Measurements from ENCODE around the gene ASCC3. TPM values are rescaled to one million over a fixed set of nuclear protein-coding genes. Genes with fewer than 3 reads are reported as not detected.

Gene ASCC3
- total RNA-seq, 1 experiment from 2014 or later: 40.5 TPM

DNA sequence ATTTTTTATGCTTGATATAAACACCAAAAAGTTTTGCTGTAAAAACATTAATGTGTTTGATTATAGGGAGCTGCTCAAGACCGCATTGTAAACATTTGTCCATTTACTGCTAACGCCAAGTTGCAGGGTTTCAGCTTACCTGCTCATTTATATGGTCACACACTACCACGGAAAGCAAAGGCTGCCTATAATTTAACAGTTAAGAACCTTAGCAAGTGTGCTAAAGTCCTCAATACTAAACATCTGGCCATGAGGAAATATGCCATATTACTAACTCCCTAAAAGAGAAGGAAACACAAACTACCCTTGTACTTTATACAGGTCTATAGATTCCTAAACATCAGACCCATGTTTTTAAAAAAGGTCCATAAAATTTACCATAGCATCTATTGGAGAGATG, 129.5 kb downstream of the ASCC3 start:
- Histone ChIP-seq H3K4me3 (replicated peaks in 1 of 2; ENCODE audit: low read depth in 1 of 2, low read length in 2 of 2) (no peak overlapping the region), H3K27me3 (ENCODE audit: insufficient read depth, low read length) (no peaks in the 10 kb centered on the region), H3K4me1 (ENCODE audit: control insufficient read depth in 1 of 2, insufficient read depth in 2 of 2, low read length in 2 of 2) (no peaks in the 10 kb centered on the region), H3K9ac (ENCODE audit: low read length) (no peak overlapping the region), H3K27ac (ENCODE audit: low read depth, low read length) (no peak overlapping the region), H3K9me3 (ENCODE audit: control insufficient read depth in 1 of 2, insufficient read depth in 1 of 2, low read depth in 1 of 2, low read length in 2 of 2) (no peaks in the 10 kb centered on the region), H3K4me2 (ENCODE audit: low read length) (no peak overlapping the region), H3K9me2 (ENCODE audit: insufficient read depth) (no peaks in the 10 kb centered on the region), H4K20me1 (ENCODE audit: insufficient read depth) (no peaks in the 10 kb centered on the region), H3K79me2 (ENCODE audit: insufficient read depth, low read length) (no peaks in the 10 kb centered on the region), H3K36me3 (ENCODE audit: control insufficient read depth in 1 of 2, insufficient read depth in 2 of 2, low read length in 2 of 2) (no peaks in the 10 kb centered on the region), H2AFZ (ENCODE audit: low read depth, low read length, poor library complexity, severe bottlenecking) (no peak overlapping the region)
- ATAC-seq (no peak), DNase-seq (ENCODE audit: low read depth, low spot score) (no peak)
- BruUV-seq (replicated peaks): no TSS peak
- RAD21 ChIA-PET (ENCODE audit: low non-redundant PET in 1 of 2, low total read pairs in 2 of 2, uncharacterized antibody in 2 of 2, unreplicated experiment in 2 of 2): no interaction called here
- CTCF ChIA-PET: no interaction called here
- intact Hi-C loops (cut with micrococcal nuclease): no loop called here
- no peak for TF ChIP-seq TCF7L2 (IDR thresholded peaks at IDR 0.05; ENCODE audit: borderline replicate concordance, extremely low read depth, insufficient read depth, insufficient read length)
- TF ChIP-seq, protein P1, sequence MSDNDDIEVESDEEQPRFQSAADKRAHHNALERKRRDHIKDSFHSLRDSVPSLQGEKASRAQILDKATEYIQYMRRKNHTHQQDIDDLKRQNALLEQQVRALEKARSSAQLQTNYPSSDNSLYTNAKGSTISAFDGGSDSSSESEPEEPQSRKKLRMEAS (IDR thresholded peaks at IDR 0.05): no peak
- no peak for TF ChIP-seq ZFX (IDR thresholded peaks at IDR 0.05)
- TF ChIP-seq, protein P2, sequence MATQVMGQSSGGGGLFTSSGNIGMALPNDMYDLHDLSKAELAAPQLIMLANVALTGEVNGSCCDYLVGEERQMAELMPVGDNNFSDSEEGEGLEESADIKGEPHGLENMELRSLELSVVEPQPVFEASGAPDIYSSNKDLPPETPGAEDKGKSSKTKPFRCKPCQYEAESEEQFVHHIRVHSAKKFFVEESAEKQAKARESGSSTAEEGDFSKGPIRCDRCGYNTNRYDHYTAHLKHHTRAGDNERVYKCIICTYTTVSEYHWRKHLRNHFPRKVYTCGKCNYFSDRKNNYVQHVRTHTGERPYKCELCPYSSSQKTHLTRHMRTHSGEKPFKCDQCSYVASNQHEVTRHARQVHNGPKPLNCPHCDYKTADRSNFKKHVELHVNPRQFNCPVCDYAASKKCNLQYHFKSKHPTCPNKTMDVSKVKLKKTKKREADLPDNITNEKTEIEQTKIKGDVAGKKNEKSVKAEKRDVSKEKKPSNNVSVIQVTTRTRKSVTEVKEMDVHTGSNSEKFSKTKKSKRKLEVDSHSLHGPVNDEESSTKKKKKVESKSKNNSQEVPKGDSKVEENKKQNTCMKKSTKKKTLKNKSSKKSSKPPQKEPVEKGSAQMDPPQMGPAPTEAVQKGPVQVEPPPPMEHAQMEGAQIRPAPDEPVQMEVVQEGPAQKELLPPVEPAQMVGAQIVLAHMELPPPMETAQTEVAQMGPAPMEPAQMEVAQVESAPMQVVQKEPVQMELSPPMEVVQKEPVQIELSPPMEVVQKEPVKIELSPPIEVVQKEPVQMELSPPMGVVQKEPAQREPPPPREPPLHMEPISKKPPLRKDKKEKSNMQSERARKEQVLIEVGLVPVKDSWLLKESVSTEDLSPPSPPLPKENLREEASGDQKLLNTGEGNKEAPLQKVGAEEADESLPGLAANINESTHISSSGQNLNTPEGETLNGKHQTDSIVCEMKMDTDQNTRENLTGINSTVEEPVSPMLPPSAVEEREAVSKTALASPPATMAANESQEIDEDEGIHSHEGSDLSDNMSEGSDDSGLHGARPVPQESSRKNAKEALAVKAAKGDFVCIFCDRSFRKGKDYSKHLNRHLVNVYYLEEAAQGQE (IDR thresholded peaks at IDR 0.05; ENCODE audit: low read depth): no peak
- POLR2A ChIA-PET: no interaction called here

DNA sequence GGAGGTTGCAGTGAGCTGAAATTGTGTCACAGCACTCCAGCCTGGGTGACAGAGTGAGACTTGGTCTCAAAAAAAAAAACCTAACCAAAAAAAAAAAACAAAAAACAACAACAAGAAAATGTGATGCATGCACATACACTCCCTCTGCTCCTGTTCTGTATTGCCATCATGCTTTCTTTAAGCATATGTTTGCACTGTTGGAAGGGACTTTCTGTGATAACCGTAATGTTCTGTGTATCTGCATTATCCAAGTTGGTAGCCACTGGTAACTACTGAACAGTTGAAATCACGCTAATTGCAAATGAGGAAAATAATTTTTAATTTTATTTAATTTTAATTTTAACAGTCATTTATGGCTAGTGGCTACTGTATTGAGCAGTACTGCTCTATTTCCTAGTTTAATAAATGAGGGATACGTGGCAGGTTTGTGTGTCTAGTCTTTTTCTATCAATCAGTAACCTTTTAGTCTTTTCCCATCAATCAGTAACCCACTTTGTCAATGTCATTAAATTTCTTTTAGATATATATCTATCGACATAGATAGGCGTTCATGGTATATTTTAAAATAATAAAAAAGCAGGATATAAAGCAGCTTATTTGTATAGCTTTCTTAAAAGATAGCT, 135.6 kb downstream of the ASCC3 start:
- POLR2A ChIA-PET: no interaction called here
- Histone ChIP-seq H3K4me3 (replicated peaks in 1 of 2; ENCODE audit: low read depth in 1 of 2, low read length in 2 of 2) (no peak overlapping the region), H2AFZ (ENCODE audit: low read depth, low read length, poor library complexity, severe bottlenecking) (no peak overlapping the region), H3K79me2 (ENCODE audit: insufficient read depth, low read length) (no peaks in the 10 kb centered on the region), H4K20me1 (ENCODE audit: insufficient read depth) (no peaks in the 10 kb centered on the region), H3K4me1 (ENCODE audit: control insufficient read depth in 1 of 2, insufficient read depth in 2 of 2, low read length in 2 of 2) (no peaks in the 10 kb centered on the region), H3K9me3 (ENCODE audit: control insufficient read depth in 1 of 2, insufficient read depth in 1 of 2, low read depth in 1 of 2, low read length in 2 of 2) (no peaks in the 10 kb centered on the region), H3K9ac (ENCODE audit: low read length) (no peak overlapping the region), H3K27me3 (ENCODE audit: insufficient read depth, low read length) (no peaks in the 10 kb centered on the region), H3K36me3 (ENCODE audit: control insufficient read depth in 1 of 2, insufficient read depth in 2 of 2, low read length in 2 of 2) (no peaks in the 10 kb centered on the region; a peak in 1 of 4 replicates), H3K9me2 (ENCODE audit: insufficient read depth) (no peaks in the 10 kb centered on the region), H3K4me2 (ENCODE audit: low read length) (no peak overlapping the region), H3K27ac (ENCODE audit: low read depth, low read length) (no peak overlapping the region)
- no TSS peak for BruUV-seq (replicated peaks)
- intact Hi-C loops (cut with micrococcal nuclease): no loop called here
- ATAC-seq (no peak), DNase-seq (ENCODE audit: low read depth, low spot score) (no peak)
- TF ChIP-seq SIN3A (IDR thresholded peaks at IDR 0.05; ENCODE audit: low read depth) (no peak), POLR2A (IDR thresholded peaks at IDR 0.05; ENCODE audit: borderline replicate concordance, extremely low read depth, insufficient read depth, insufficient read length) (no peak), ELF1 (IDR thresholded peaks at IDR 0.05; ENCODE audit: borderline replicate concordance, low read depth) (no peak), TCF7L2 (IDR thresholded peaks at IDR 0.05; ENCODE audit: borderline replicate concordance, extremely low read depth, insufficient read depth, insufficient read length) (no peak), CEBPB (IDR thresholded peaks at IDR 0.05; ENCODE audit: low read depth) (no peak), ZNF274 (IDR thresholded peaks at IDR 0.05; ENCODE audit: low read depth, low read length) (no peak)
- TF ChIP-seq, protein P3, sequence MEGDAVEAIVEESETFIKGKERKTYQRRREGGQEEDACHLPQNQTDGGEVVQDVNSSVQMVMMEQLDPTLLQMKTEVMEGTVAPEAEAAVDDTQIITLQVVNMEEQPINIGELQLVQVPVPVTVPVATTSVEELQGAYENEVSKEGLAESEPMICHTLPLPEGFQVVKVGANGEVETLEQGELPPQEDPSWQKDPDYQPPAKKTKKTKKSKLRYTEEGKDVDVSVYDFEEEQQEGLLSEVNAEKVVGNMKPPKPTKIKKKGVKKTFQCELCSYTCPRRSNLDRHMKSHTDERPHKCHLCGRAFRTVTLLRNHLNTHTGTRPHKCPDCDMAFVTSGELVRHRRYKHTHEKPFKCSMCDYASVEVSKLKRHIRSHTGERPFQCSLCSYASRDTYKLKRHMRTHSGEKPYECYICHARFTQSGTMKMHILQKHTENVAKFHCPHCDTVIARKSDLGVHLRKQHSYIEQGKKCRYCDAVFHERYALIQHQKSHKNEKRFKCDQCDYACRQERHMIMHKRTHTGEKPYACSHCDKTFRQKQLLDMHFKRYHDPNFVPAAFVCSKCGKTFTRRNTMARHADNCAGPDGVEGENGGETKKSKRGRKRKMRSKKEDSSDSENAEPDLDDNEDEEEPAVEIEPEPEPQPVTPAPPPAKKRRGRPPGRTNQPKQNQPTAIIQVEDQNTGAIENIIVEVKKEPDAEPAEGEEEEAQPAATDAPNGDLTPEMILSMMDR (IDR thresholded peaks at IDR 0.05 in 2 of 3, conservative IDR thresholded peaks at IDR 0.05 in 1 of 3; ENCODE audit: borderline replicate concordance in 1 of 3, insufficient read depth in 1 of 3, low read depth in 2 of 3, low read length in 2 of 3): no peak
- CTCF ChIA-PET: no interaction called here
- RAD21 ChIA-PET (ENCODE audit: low non-redundant PET in 1 of 2, low total read pairs in 2 of 2, uncharacterized antibody in 2 of 2, unreplicated experiment in 2 of 2): no interaction called here

Data from HCT116 (cell line).